Measurements from ENCODE around the gene PABPN1L.

GRCh38 chr16:88866151-88866920, at the start of gene PABPN1L:
- no peak for TF ChIP-seq CTCF (IDR thresholded peaks at IDR 0.05 in 8 of 11, conservative IDR thresholded peaks at IDR 0.05 in 3 of 11)
- no peak for TF ChIP-seq POLR2A (IDR thresholded peaks at IDR 0.05)
